DMS53 treated with DMSO at 0.1 percent for 48 hours (cell line): ENCODE results near the gene NHERF2.

Experiments used
- DNase-seq: peaks from one replicate; lab custom pipeline; 2025; ENCODE audit not compliant: unreplicated experiment; lab: John Stamatoyannopoulos, UW

NHERF2 gene

DNA sequence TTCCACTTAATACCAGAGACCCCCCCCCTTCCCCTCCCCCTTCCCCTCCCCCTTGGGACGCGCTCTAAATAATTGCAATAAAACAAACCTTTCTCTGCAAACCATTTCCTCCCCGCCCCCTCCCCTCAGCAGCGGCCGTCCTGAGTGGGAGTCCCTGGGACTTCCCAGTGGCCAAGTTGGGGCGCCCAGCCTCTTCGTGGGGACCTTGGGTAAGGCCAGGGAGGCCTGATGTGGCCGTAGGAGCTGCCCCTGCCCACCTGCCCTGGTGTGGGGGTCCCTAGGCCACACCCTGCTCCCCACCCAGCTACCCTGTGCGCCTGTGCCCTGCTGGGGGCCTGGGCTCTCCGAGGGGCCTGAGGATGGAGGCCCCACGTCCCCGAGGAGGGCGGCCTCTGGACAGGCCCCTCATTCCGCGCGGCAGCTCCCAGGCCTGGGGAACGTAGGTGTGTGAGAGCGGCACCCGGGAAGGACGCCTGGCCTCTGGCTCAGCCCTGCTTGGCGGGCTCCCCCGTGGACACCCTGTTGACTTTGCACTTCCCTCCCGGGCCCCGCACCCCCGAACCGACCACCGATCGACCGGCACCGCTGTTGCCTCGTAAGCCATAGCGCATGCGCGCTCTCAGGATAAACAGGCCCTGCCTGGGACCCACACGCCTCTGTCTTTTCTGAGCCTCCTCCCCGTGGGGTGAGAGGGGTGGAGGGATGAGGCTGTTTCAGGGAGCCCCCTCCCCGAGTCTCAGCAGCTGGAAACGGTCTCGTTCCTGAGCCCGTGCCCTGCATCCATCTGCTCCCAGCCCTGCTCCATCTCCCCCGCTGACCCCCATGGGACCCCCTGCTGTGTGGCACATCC lies 11.9 kb downstream of the NHERF2 start:
- no peak for DNase-seq

DNA sequence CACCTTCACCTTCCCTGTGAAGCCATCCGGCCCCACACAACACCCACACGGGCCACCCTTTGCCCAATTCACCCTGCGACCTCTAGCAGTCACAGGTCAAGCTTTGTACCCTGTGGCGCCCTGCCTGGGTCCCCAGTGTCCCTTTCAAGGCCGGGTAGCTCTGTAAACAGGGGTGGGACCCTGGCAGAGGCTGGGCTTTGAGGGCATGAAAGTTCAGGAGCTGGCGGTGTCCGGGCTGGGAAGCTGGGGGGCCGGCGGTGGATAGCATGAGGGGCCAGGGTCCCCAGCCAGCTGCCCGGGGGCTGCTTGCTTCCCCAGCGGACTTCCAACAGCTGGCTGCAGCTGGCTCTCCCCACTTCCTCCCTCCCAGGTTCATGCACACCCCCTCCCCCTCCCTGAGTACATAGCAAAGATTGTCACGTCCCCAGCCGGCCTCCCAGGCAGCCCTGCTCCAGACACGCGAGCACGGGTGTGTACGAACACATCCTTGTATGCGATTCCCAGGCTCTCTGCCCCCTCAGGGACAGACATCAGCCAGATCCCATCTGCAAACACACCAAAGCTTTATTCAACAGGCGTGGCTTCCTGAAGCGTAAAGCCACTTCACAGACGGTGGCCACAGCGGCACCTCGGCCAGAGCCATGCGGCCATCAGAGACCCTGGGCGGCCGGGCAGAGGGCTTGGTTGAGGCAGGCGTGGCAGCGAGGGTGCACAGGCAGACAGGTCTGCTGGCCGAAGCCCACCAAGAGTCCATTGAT lies 12.8 kb downstream of the NHERF2 start:
- peak; percentile 92 for DNase-seq

DNA sequence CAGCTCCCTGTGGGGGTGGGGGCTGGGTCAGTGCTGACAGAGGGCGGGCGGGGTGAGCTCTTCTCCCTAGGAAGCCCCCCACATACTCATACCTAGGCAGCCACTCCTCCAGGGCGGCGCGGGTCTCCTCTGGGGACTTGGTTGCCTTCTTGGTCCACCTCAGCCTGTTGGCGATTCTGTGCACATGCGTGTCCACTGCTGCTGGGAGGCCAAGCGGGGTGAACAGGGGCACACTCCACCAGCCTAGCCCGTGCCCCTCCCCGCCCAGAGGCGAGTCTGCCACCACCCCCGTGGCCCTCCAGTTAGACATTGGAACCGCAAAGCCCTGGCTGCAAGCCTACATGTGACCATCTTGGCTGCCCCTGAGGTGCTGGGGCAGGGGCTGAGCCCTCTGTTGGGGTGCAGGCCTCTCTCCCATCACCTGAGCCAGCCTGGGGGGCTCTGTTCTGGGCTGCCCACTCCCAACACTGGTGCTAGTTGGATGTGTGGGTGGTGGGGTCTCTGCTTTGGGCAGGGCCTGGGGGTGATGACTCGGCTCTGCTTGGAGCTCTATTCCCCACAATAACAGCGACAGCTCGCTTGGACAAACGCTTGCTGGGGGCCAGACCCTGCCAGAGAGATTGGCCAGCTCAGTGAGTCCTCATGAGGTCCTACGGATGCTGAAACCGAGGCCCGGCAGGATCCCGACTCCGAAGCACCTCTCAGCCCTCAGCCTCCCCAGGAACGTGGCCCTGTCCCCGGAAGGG lies 13.5 kb downstream of the NHERF2 start:
- no peak for DNase-seq

DNA sequence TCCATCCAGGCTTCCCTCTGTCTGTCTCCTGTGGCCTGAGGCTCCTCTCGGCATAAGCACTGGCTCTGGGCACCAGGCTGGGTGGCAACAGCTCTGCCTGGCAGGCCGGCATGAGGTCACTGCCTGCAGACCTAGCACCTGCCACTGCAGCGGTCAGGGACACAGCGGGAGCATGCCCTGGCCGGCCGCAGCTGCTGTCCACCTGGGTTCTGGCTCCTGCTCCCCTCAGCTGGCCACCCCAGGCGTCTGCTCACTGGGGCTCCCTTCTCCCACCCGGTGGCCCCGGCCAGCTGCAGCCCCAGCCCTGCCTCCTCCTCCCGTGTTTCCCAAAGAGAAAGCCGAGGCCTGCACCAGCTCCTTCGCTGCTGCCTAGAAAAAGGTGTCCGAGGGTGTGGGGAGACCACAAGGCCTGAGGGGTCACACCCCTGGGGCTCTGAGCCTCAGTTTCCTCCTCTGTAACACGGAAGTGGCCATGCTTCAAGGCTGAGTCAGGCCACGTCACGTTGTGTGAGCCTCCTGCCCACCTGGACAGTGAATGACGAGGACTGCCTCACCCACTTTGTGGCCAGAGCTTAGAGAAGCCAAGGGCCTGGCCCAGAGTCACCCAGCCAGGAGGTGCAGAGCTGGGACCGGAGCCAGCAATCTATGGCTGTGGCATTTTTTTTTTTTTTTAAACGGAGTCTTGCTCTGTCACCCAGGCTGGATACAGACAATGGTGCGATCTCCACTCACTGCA lies 14.3 kb downstream of the NHERF2 start:
- DNase-seq = peak; percentile 53

DNA sequence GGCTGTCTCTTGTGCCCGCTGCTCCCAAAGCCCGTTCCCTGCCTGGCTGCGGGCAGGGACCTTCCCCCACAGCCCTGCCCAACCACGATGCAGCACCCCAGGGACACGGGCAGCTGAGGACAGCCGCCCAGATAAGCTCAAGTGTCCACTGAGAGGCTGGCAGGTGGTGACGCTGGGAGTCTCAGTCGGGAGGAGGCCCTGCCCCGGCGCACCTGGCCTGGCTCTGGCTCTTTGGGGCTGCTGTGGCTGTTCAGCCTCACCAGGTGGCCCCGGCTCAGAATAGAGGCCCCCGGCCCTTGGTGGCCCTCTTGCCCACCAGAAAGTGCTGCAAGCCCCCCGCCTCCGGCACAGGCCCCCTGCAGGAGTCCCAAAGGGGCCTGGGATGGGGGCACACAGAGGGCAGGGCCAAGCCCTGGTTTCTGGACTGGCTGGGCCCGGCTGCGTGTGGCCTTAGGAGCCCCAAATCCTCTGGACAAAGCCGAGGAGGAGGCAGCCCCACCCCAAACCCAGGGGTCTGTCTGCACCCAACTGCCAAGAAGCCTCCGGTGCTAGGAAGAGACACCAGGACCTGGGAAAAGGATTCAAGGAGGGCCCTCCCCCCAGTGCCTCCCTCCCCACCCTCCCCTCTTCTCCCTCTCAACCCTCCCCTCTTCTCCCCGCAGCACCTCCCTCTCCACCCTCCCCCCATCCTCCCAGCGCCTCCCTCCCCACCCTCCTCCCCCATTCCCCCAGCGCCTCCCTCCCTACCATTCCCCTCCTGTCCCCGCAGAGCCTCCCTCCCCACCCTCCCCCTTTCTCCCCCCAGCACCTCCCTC lies 15.7 kb downstream of the NHERF2 start:
- DNase-seq = peak; percentile 86

DNA sequence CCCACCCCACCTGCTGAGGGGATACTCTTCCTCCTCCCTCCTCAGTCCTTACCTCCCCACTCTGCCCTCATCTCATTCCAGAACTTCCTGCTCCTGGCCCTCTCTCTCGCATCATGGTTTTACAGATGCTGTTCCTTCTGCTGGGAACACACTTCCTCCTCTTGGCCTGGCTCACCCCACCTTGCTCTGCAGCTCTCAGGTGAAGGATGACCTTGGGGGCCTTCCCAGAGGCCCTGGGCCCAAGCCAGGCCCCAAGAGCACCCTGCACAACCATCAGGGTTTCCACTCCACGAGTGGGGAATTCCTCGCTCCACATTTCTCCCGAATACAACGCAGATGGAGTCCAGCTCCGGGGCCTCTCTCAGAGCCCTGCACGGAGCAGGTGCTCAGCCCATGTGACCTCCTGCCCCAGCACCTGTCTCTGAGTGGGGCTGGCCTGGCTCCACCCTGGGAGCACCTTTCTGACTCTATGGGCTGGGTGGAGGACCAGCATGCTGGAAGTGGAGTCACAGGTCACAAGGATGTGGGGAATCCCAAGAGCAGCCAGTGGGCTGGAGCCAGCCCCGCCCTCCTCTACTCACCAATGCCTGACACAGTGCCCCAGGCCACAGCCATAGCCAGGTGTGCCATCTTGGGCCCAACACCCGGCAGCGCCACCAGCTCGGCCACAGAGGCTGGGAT lies 16.4 kb downstream of the NHERF2 start:
- DNase-seq = peak; percentile 82

DNA sequence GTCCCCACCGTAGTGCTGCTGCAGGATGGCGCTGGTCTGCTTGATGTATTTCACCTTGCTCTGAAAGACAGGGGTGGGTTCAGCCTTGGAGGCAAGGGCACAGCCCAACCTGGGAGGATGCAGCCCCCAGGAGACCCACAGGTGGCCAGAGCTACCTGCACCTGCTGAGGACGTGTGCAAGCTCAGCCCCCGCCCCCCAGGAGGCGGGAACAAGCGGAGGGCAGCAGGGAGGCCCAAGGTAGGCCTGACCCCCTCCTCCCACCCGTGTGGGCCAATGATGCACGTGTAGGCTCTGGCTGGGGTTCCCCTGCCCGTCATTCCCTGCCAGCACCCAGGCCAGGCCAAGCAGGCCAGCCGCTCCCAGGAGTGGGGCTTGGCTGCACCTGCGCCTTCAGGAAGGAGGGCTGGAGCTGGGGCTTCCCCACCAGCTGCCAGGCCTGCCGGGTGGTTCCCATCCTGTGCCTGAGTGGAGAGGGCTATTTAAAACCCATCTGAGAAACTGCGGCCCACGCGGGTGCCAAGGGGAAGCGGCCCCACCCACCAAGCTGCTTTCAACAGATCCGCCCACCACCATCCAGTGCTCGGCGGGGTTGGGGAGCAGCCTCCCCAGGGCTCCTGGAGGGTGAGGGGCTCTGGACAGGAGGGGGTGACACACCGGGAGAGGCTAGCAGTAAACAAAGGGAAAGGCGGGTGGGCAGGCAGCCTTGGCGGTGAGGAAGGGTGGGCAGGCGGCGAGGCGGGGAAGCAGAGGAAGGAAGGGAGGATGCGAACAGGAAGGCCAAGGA lies 17.2 kb downstream of the NHERF2 start:
- DNase-seq = peak; percentile 57

DNA sequence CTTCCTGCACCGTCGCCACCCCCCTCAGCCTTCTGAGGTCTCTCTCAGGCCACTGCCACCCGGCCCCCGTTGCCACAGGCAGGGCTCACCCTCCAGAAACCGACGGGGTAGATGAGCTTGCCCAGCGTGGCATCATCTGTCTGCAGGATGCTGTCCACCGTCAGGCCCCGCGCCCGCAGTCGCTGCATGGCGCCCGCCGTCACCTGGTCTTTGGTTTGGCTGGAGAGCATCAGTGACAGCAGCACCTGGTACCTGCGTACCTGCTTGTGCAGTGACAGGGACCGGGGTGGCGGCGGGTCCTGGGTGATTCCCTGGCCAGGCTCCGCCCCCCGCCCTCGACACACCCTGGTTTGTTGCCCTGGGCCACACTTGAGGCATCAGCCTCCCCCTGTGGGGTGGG lies 17.8 kb downstream of the NHERF2 start:
- DNase-seq = peak; percentile 19

DNA sequence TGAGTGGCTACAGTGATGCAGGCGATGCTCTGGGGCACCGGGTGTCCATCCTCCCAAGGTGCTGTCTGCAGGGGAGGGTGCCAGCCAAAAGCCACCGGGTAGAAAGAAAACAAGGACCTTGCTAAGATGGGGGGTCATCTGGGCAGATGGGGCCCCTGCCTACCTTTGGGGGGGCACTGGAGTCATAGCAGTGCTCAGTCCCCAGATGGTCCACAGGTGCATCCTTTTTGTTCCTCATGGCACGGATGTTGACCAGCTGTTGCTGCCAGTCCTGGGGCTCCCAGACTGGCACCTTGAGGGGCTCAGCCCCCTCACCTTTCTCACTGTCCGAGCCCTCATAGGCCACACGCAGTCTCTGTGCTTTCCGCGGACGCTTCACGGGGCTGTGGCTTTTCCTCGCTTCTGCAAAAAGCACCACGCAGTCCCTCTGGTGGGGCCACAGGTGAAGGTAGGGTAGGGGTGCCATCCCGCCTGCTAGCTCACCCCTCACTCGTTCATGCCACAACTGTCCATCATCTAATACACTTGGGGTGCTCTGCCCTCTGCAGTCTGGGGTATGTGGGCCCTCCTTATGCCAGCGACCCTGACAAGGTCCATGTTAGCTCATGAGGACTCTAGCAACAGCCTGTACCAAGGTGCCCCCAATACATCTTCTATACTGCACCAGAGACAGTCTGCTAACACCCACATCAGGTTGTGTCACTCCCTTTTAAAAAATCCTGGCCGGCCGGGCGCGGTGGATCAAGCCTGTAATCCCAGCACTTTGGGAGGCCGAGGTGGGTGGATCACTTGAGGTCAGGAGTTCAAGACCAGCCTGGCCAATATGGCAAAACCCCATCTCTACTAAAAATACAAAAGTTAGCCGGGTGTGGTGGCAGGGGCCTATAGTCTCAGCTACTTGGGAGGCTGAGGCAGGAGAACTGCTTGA lies 19.5 kb downstream of the NHERF2 start:
- DNase-seq = no peak

DNA sequence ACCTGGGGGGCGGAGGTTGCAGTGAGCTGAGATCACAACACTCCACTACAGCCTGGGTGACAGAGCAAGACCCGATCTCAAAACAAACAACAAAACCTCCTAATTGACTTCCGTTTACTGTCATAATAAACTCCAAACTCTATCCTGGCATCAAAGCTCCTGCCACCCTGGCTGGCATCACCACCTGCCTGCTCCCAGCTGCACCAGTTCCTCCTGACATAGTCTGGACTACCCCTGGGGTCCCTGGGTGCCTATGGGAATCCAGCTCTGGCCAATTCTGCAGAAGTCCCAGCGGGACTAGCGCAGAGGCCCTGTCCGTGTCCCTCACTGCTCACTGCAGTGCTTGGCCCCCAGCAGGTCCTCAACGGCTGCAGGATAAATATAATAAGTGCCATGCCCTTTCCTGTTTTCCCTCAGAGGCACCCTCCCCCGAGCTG lies 20.2 kb downstream of the NHERF2 start:
- no peak for DNase-seq

DNA sequence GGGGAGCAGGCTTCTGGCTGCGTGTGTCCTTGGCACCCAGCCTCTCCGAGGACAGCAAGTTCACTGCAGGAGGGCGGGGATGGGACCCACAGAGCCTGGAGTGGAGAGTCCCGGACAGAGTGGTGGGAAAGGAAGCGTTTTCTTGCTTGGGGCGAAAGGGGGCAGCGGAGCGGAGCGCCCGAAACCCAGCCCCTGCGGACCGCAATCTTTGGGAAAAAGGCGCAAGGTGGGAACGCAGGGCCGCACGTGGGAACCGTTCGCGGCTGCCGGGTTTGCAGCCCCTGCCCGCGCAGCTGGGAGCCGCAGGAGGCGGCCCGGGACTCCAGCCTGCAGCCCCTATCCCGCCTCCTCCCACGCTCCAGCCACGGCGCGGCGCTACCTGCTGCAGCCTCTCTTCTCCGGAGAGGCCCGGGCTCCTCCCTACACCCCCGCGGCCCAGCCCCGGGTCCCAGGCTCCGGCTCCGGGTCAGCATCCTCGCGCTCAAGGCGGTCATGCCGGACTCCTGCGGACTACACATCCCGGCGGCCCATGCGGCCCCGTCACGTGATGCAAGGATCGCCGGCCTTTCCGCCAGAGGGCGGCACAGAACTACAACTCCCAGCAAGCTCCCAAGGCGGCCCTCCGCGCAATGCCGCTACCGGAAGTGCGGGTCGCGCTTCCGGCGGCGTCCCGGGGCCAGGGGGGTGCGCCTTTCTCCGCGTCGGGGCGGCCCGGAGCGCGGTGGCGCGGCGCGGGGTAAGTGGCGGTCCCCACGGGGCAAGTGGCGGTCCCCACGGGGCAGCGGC lies 20.8 kb downstream of the NHERF2 start, which contains the start of the genes NTHL1 and TSC2:
Gene NTHL1, minus strand, starts transcription at position 505 of the 786 bp plus-strand sequence. Its CDS starts 11 bp downstream, at position 494.
Gene TSC2, plus strand, starts transcription at position 656 of the 786 bp plus-strand sequence. CDS start 631 bp downstream, outside the sequence.
- DNase-seq = peak; percentile 84

DNA sequence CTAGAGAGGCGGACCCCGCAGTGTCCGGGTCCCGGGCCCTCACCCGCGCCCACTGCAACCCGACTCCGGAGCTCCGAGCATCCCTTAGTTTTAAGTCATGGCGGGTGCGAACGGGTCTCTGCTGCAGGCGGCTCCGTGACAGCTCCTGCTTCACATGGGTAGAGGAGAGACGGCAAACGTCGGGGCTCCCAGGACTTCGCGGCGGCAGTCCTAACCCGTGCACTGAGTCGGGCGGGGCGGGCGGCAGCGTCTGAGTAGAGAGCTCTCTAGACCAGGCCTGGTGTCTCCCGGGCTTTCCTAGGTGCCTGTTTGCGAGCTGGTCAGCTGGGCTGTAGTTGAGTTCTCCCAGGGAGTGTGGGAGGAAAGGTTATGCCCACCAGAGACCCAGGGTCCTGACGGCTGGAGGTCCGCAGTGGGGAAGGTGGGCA lies 21.4 kb downstream of the NHERF2 start:
- no peak for DNase-seq

DNA sequence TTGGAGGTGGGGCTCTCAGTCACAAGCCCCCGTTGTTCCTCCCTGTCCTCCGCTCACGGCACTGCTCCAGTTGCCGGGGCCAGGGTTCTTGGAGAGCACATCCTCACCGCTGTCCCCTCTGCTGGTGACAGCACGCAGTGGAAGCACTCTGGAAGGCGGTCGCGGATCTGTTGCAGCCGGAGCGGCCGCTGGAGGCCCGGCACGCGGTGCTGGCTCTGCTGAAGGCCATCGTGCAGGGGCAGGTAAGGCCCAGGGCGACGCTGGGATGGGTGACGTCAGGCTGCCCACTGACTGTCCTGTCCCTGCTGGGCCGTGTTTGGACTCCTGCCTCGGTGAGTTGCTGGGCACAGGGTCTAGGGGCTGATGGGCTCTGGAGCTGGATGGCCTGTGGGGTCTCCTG lies 26.5 kb downstream of the NHERF2 start:
- DNase-seq = no peak

DNA sequence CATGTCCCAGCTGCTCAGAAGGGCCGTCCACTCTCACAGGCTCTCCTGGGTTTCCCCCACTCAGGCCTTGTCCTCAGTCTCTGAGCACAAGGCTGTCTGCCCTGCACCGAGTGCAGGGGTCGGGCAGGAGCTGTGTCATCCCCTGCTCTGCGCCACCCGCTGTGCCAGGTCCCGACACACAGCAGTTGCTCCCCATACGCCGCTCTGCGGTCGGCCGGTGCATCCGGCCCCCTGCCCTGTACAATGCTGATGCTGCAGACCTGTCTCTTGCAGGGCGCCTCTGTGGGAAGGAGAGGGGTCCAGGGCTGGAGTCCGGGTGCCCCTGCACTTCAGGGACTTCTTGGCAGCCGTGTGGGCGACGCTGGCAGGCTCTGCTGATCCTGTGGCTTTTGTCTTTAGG lies 27.2 kb downstream of the NHERF2 start:
- no peak for DNase-seq

DNA sequence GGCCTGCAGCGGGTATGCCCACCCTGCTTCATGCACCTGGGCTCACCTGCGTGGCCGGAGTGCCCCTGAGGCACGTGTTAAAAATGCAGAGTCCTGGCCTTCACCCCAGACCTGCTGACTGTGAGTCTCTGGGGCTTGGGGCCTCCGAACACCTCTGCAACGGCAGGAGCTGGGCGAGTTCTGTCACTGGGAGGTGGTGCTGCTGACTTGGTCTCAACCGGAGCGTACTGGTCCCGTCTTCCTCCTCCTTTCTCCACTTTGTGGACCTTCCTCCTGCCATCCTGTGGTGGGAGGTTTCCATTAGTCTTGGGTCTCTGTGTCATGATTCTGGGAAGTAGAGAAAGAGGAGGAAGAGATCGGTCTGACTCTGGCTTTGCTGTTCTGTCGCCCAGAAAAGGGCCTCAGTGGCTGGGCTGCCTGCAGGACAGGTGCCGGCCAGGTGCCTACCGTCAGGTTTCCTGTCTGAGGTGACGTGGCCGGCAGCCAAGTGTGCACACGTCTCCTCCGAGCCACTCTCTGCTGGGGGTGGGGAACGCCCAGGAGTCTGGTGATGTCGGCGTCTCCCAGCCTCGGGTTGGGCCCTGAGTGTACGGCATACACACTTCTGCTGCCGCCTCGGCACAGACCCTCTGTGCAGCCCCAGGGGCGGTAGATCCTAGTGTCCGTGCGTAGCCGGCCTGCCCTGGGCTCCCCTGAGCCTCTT lies 28.0 kb downstream of the NHERF2 start:
- DNase-seq = peak; percentile 75

DNA sequence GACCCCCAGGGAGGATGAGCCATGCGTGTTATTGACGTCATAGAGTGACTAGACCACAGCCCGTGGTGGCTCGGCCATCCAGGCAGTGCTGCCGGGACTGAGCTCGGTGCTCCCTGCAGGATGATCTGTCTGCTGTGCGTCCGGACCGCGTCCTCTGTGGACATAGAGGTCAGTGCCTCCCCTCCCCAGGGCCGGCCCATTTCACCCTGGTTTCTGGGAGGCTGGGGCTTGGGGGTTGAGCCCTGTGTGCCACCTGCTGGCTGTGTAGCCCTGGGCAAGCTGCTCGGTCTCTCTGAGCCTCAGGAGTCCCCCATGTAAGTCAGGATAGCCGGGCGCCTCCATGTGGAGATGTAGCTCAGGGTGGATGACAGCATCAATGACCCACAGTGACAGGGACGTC lies 29.4 kb downstream of the NHERF2 start:
- DNase-seq = no peak
